ENCODE data around the gene SAMD8.
"Not testable (repeated sequence)": the region's sequence is repeated elsewhere in the genome, so short reads cannot be mapped to it uniquely, and the experiment has no call there.

- TF ChIP-seq, protein P1, sequence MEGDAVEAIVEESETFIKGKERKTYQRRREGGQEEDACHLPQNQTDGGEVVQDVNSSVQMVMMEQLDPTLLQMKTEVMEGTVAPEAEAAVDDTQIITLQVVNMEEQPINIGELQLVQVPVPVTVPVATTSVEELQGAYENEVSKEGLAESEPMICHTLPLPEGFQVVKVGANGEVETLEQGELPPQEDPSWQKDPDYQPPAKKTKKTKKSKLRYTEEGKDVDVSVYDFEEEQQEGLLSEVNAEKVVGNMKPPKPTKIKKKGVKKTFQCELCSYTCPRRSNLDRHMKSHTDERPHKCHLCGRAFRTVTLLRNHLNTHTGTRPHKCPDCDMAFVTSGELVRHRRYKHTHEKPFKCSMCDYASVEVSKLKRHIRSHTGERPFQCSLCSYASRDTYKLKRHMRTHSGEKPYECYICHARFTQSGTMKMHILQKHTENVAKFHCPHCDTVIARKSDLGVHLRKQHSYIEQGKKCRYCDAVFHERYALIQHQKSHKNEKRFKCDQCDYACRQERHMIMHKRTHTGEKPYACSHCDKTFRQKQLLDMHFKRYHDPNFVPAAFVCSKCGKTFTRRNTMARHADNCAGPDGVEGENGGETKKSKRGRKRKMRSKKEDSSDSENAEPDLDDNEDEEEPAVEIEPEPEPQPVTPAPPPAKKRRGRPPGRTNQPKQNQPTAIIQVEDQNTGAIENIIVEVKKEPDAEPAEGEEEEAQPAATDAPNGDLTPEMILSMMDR (conservative IDR thresholded peaks at IDR 0.05 in 1 of 2, IDR thresholded peaks at IDR 0.05 in 1 of 2; ENCODE audit: extremely low read depth in 1 of 2, insufficient read depth in 1 of 2, low read depth in 1 of 2, low read length in 2 of 2): not testable (repeated sequence)
- TF ChIP-seq EZH2 (IDR thresholded peaks at IDR 0.05; ENCODE audit: borderline replicate concordance, low read length): not testable (repeated sequence)
These were observed 110.0 kb downstream of the SAMD8 start for GRCh38 chr10:75221492-75221891.

Data from mammary epithelial cell (primary cell).